HEK293 (cell line): ENCODE results near the gene TMEM176A.

ENCODE experiments used
- CTCF ChIA-PET: fragments of 350-600 bp; formaldehyde crosslinking; extraction: SDS; loops from one replicate; lab custom pipeline; 2021; ENCODE audit warnings: antibody characterized with exemption; lab: Yijun Ruan, JAX
- POLR2A ChIA-PET: fragments of 300-600 bp; formaldehyde crosslinking; extraction: SDS; loops from one replicate; lab custom pipeline; 2020; ENCODE audit warnings: antibody characterized with exemption, inconsistent platforms; lab: Yijun Ruan, JAX
- H3K27ac ChIP-seq: fragments of 200-500 bp; sonication (Bioruptor generic); 2 replicates; pipeline ENCODE4 v1.5.1; 2014; ENCODE audit warnings: low read depth, low read length, control low read depth, inconsistent platforms; ENCODE audit errors: extremely low read depth
- H3K36me3 ChIP-seq, 2 experiments: fragments of 200-500 bp in 1 of 2; sonication (Bioruptor generic) in 1 of 2; 1 replicate in 1 of 2; 2 replicates in 1 of 2; pipeline ENCODE4 v1.5.1; 2014 to 2017; ENCODE audit warnings: inconsistent platforms in 2 of 2, low read length in 2 of 2; ENCODE audit not compliant: control insufficient read depth in 2 of 2, insufficient read depth in 1 of 2
- H3K4me1 ChIP-seq: fragments of 200-500 bp; sonication (Bioruptor generic); 2 replicates; pipeline ENCODE4 v1.5.1; 2014; ENCODE audit warnings: mild to moderate bottlenecking, low read length, inconsistent platforms; ENCODE audit not compliant: control insufficient read depth, insufficient read depth
- H3K4me3 ChIP-seq: 2 replicates; pipeline ENCODE4 v1.5.1; 2011; ENCODE audit warnings: low read depth, mild to moderate bottlenecking, control low read depth, low read length, moderate library complexity
- H3K9me3 ChIP-seq: fragments of 200-500 bp; sonication (Bioruptor generic); 2 replicates; pipeline ENCODE4 v1.5.1; 2014; ENCODE audit warnings: low read depth, low read length, inconsistent platforms; ENCODE audit not compliant: control insufficient read depth, insufficient read depth
- ATF2 ChIP-seq: fragments of 450-650 bp; formaldehyde crosslinking; IDR thresholded peaks from 2 replicates; pipeline ENCODE4 v1.5.1; 2016; ENCODE audit warnings: missing biosample characterization, missing genetic modification characterization, low read depth
- EGR2 ChIP-seq: fragments of 450-650 bp; formaldehyde crosslinking; IDR thresholded peaks from 2 replicates; pipeline ENCODE4 v1.5.1; 2016; ENCODE audit warnings: low read depth, missing biosample characterization, missing genetic modification characterization
- GLIS2 ChIP-seq: fragments of 450-650 bp; formaldehyde crosslinking; IDR thresholded peaks from 2 replicates; pipeline ENCODE4 v1.5.1; 2016; ENCODE audit warnings: missing biosample characterization, missing genetic modification characterization
- KLF8 ChIP-seq: fragments of 450-650 bp; formaldehyde crosslinking; IDR thresholded peaks from 2 replicates; pipeline ENCODE4 v1.5.1; 2016; ENCODE audit warnings: missing biosample characterization, missing genetic modification characterization
- OSR2 ChIP-seq: fragments of 450-650 bp; formaldehyde crosslinking; IDR thresholded peaks from 2 replicates; pipeline ENCODE4 v1.5.1; 2016; ENCODE audit warnings: missing biosample characterization, missing genetic modification characterization
- SP2 ChIP-seq: fragments of 450-650 bp; formaldehyde crosslinking; IDR thresholded peaks from 2 replicates; pipeline ENCODE4 v1.5.1; 2016; ENCODE audit warnings: missing biosample characterization, missing genetic modification characterization
- TCF7L2 ChIP-seq: IDR thresholded peaks from 2 replicates; pipeline ENCODE4 v1.6.1; 2011; ENCODE audit warnings: low read depth, mild to moderate bottlenecking, inconsistent platforms, low read length, moderate library complexity, borderline replicate concordance
- ZFHX2 ChIP-seq: fragments of 450-650 bp; formaldehyde crosslinking; conservative IDR thresholded peaks from 2 replicates; pipeline ENCODE4 v1.5.1; 2016; ENCODE audit warnings: missing biosample characterization, missing genetic modification characterization
- ZFP3 ChIP-seq: fragments of 450-650 bp; formaldehyde crosslinking; IDR thresholded peaks from 2 replicates; pipeline ENCODE4 v1.5.1; 2016; ENCODE audit warnings: low read depth, missing biosample characterization, missing genetic modification characterization
- ZNF148 ChIP-seq: fragments of 450-650 bp; formaldehyde crosslinking; IDR thresholded peaks from 2 replicates; pipeline ENCODE4 v1.5.0; 2017; ENCODE audit warnings: missing biosample characterization, missing genetic modification characterization, borderline replicate concordance
- ZNF335 ChIP-seq: fragments of 450-650 bp; formaldehyde crosslinking; conservative IDR thresholded peaks from 2 replicates; pipeline ENCODE4 v1.5.1; 2016; ENCODE audit warnings: missing biosample characterization, missing genetic modification characterization
- ZNF366 ChIP-seq: fragments of 450-650 bp; formaldehyde crosslinking; conservative IDR thresholded peaks from 2 replicates; pipeline ENCODE4 v1.5.1; 2016; ENCODE audit warnings: missing biosample characterization, missing genetic modification characterization
- ZNF501 ChIP-seq: fragments of 450-650 bp; formaldehyde crosslinking; IDR thresholded peaks from 2 replicates; pipeline ENCODE4 v1.5.1; 2016; ENCODE audit warnings: missing biosample characterization, missing genetic modification characterization
- TF ChIP-seq, protein P1 (sequence below): fragments of 450-650 bp; formaldehyde crosslinking; IDR thresholded peaks from 2 replicates; pipeline ENCODE4 v1.5.1; 2016; ENCODE audit warnings: missing biosample characterization, missing genetic modification characterization
- TF ChIP-seq, protein P2 (sequence below): fragments of 450-650 bp; formaldehyde crosslinking; IDR thresholded peaks from 2 replicates; pipeline ENCODE4 v1.5.1; 2016; ENCODE audit warnings: missing biosample characterization, missing genetic modification characterization
- TF ChIP-seq, protein P3 (sequence below): fragments of 450-650 bp; formaldehyde crosslinking; IDR thresholded peaks from 2 replicates; pipeline ENCODE4 v1.5.1; 2017; ENCODE audit warnings: missing biosample characterization, missing genetic modification characterization

TMEM176A gene

GRCh38 chr7:150784954-150785353 is 15.6 kb upstream of the TMEM176A start:
- Histone ChIP-seq H3K4me1 (0 out of 2 replicates have a peak, but pooled peaks cover 3% of the 10 kb centered on the region), H3K9me3 (no peaks in the 10 kb centered on the region), H3K4me3 (no peak overlapping the region), H3K27ac (no peak overlapping the region), H3K36me3 (no peaks in the 10 kb centered on the region)
- ChIA-PET POLR2A (no interaction called here), CTCF (interaction anchor here (0.5 to 1.3 kb wide), 2 partner anchors 94 to 115 kb away, joined by 3 to 5 read pairs; no protein-coding TSS in a partner anchor)
- no peak for TF ChIP-seq ZNF148 (tag by site-specific recombination)
- peak; percentile 36; the same call in 1 of the 2 replicates for TF ChIP-seq EGR2 (tag by site-specific recombination)
- no peak for TF ChIP-seq ZNF501 (tag by site-specific recombination)
- no peak for TF ChIP-seq ZFP3 (tag by site-specific recombination)
- 0 out of 2 replicates have a peak, but pooled peaks have one; percentile 13 for TF ChIP-seq ZFHX2 (tag by site-specific recombination)

GRCh38 chr7:150787321-150788281 is 13.0 kb upstream of the TMEM176A start:
- Histone ChIP-seq H3K27ac (peak overlapping the region; percentile 34; the same call in 1 of the 2 replicates), H3K4me1 (0 out of 2 replicates have a peak, but pooled peaks cover 3% of the 10 kb centered on the region), H3K36me3 (no peaks in the 10 kb centered on the region), H3K4me3 (no peak overlapping the region), H3K9me3 (no peaks in the 10 kb centered on the region)
- ChIA-PET CTCF (interaction anchor here (0.7 to 4.7 kb wide), 13 partner anchors 8 to 1057 kb away, joined by 3 to 57 read pairs (median 3); no protein-coding TSS in a partner anchor), POLR2A (interaction anchor here (0.6 kb wide), 1 partner anchor 1269 kb away, joined by 6 read pairs; no protein-coding TSS in a partner anchor)
- TF ChIP-seq TCF7L2 (no peak), GLIS2 (tag by site-specific recombination) (no peak), ZNF335 (tag by site-specific recombination) (peak; percentile 83), OSR2 (peak; percentile 28; the same call in 1 of the 2 replicates)
- TF ChIP-seq, protein P1, sequence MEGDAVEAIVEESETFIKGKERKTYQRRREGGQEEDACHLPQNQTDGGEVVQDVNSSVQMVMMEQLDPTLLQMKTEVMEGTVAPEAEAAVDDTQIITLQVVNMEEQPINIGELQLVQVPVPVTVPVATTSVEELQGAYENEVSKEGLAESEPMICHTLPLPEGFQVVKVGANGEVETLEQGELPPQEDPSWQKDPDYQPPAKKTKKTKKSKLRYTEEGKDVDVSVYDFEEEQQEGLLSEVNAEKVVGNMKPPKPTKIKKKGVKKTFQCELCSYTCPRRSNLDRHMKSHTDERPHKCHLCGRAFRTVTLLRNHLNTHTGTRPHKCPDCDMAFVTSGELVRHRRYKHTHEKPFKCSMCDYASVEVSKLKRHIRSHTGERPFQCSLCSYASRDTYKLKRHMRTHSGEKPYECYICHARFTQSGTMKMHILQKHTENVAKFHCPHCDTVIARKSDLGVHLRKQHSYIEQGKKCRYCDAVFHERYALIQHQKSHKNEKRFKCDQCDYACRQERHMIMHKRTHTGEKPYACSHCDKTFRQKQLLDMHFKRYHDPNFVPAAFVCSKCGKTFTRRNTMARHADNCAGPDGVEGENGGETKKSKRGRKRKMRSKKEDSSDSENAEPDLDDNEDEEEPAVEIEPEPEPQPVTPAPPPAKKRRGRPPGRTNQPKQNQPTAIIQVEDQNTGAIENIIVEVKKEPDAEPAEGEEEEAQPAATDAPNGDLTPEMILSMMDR (tag by site-specific recombination): peak; percentile 55; the same call in 1 of the 2 replicates

DNA sequence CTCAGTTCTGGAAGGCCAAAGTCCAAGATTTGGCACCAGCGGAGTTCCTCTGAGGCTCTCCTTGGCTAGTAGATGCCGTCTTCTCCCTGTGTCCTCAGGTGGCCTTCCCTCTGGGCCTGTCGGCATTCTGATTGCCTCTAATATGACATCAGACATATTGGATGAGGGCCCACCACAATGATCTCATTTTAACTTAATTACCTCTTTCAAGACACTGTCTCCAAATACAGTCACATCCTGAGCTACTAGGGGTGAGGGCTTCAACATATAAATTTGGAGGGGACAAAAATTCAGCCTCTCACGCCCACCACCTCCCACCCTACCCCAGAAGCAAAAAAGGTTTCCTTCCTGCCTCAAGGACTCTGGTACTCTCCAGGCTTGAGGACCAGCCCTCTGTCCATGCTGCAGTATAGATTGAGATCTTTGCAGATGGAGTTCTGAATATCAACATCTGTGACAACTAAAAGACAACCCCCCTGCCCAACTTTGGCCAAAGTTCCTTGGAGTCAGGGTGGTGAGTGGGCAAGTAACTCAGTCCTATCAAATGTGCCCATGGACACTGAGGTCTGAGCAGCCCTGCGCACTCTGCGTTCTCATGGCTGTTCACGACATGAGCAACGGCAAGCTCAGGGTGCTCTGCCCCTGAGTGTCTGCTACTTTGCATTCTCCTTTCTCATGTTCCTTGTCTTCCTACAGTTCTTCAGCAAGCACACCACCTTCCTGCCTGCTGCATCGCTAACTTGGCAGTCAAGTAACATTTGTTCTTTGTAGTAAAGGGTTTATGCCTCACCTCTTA is 11.9 kb upstream of the TMEM176A start:
- peak overlapping the region; percentile 34; the same call in 1 of the 2 replicates for H3K27ac ChIP-seq
- H3K4me1 ChIP-seq: 0 out of 2 replicates have a peak, but pooled peaks cover 3% of the 10 kb centered on the region
- CTCF ChIA-PET: interaction anchor here (0.5 to 4.7 kb wide), 11 partner anchors 8 to 1013 kb away, joined by 3 to 57 read pairs (median 4); no protein-coding TSS in a partner anchor
- no peak overlapping the region for H3K4me3 ChIP-seq
- H3K9me3 ChIP-seq: no peaks in the 10 kb centered on the region
- H3K36me3 ChIP-seq: no peaks in the 10 kb centered on the region
- POLR2A ChIA-PET: interaction anchor here (0.6 kb wide), 2 partner anchors 21 to 461 kb away, joined by 3 to 4 read pairs; no protein-coding TSS in a partner anchor
- TF ChIP-seq ZFHX2 (tag by site-specific recombination) (peak; percentile 27; the same call in 1 of the 2 replicates), KLF8 (tag by site-specific recombination) (peak; percentile 43), ATF2 (tag by site-specific recombination) (peak; percentile 71), ZNF366 (tag by site-specific recombination) (peak; percentile 54), SP2 (tag by site-specific recombination) (no peak)
- TF ChIP-seq, protein P2, sequence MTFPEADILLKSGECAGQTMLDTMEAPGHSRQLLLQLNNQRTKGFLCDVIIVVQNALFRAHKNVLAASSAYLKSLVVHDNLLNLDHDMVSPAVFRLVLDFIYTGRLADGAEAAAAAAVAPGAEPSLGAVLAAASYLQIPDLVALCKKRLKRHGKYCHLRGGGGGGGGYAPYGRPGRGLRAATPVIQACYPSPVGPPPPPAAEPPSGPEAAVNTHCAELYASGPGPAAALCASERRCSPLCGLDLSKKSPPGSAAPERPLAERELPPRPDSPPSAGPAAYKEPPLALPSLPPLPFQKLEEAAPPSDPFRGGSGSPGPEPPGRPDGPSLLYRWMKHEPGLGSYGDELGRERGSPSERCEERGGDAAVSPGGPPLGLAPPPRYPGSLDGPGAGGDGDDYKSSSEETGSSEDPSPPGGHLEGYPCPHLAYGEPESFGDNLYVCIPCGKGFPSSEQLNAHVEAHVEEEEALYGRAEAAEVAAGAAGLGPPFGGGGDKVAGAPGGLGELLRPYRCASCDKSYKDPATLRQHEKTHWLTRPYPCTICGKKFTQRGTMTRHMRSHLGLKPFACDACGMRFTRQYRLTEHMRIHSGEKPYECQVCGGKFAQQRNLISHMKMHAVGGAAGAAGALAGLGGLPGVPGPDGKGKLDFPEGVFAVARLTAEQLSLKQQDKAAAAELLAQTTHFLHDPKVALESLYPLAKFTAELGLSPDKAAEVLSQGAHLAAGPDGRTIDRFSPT (tag by site-specific recombination): peak; percentile 71; the same call in 1 of the 2 replicates
- TF ChIP-seq, protein P3, sequence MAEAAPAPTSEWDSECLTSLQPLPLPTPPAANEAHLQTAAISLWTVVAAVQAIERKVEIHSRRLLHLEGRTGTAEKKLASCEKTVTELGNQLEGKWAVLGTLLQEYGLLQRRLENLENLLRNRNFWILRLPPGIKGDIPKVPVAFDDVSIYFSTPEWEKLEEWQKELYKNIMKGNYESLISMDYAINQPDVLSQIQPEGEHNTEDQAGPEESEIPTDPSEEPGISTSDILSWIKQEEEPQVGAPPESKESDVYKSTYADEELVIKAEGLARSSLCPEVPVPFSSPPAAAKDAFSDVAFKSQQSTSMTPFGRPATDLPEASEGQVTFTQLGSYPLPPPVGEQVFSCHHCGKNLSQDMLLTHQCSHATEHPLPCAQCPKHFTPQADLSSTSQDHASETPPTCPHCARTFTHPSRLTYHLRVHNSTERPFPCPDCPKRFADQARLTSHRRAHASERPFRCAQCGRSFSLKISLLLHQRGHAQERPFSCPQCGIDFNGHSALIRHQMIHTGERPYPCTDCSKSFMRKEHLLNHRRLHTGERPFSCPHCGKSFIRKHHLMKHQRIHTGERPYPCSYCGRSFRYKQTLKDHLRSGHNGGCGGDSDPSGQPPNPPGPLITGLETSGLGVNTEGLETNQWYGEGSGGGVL (tag by site-specific recombination): peak; percentile 73
